ENCODE data around the gene NACC1.

- TF ChIP-seq CTCF (IDR thresholded peaks at IDR 0.05; ENCODE audit: low read depth, low read length) (no peak), POLR2A (IDR thresholded peaks at IDR 0.05; ENCODE audit: extremely low read depth, insufficient read length) (no peak), MAX (IDR thresholded peaks at IDR 0.05; ENCODE audit: low read depth, low read length) (no peak)
These were observed 15.3 kb downstream of the NACC1 start for GRCh38 chr19:13133241-13133870.

All from NB4 (cell line).